K562 (cell line): ENCODE results near the gene CDH2. TPM values are rescaled to one million over a fixed set of nuclear protein-coding genes. Genes with fewer than 3 reads are reported as not detected.

Experiments used
- ZBTB49 ChIP-seq: sonication (generic); formaldehyde crosslinking; IDR thresholded peaks from 2 replicates; pipeline ENCODE4 v1.8.0; 2022; ENCODE audit warnings: missing genetic modification reagents, mild to moderate bottlenecking, borderline replicate concordance
- ZNF407 ChIP-seq: fragments of 450-650 bp; IDR thresholded peaks from 2 replicates; pipeline ENCODE4 v1.6.1; 2016; ENCODE audit warnings: low read depth
- polyA plus RNA-seq, 8 experiments: library from polyadenylated mRNA; depleted of rRNA in 4 of 8; stranded (reverse) in 5 of 8; unstranded in 3 of 8; fragments of >200 nt; fragmentation: Nextera tagmentation in 2 of 8; fragmentation: Illumina TruSeq in 1 of 8; extraction: Ambion mirVana in 2 of 8; extraction: Trizol in 1 of 8; gene quantifications; 2 replicates each; pipeline versions ENCODE4 v1.2.1 to v1.2.3, GENCODE V29; 2011 to 2014; ENCODE audit warnings: inconsistent platforms in 1 of 8, missing spikeins in 1 of 8
- total RNA-seq, 7 experiments: library from RNA; depleted of rRNA in 6 of 7; stranded (reverse); fragments of >200 nt in 6 of 7; fragmentation: Illumina TruSeq in 2 of 7; extraction: Trizol in 2 of 7; gene quantifications; 2 replicates each; pipeline versions ENCODE4 v1.2.1 to v1.2.3, GENCODE V29; 2011 to 2021; ENCODE audit warnings: low replicate concordance in 1 of 7

Gene CDH2
- total and polyA plus RNA-seq, 9 of the 15 experiments (the other 6 are each of a cell fraction or from before 2014, with no cell fraction given) = 0.04 TPM; not detected in 8

- no peak for TF ChIP-seq ZBTB49 (CRISPR knock-in tag)
- TF ChIP-seq ZNF407 = no peak
- TF ChIP-seq, all 486 proteins: peak for 0
These were observed 144.8 kb downstream of the CDH2 start (continued) for GRCh38 chr18:28032177-28032576.
